GM12878 (cell line): ENCODE results near the gene PDE11A. TPM values are rescaled to one million over a fixed set of nuclear protein-coding genes. Genes with fewer than 3 reads are reported as not detected.
A peak's percentile ranks its signal among the peaks of the same experiment; 100 is the strongest.

Source experiments
- ATAC-seq: fragments of 200-7000 bp; cut with Tn5 transposase; 3 replicates; pipeline ENCODE4 v1.9.1; 2020; ENCODE audit warnings: mild to moderate bottlenecking, moderate library complexity
- BruUV-seq: library from RNA; stranded (reverse); fragments of 400-500 nt; replicated peaks from 2 replicates; lab custom pipeline; 2021; lab: Mats Ljungman, UMichigan
- CTCF ChIA-PET: fragments of 300-600 bp; sonication (Branson Sonifier 250); formaldehyde crosslinking; extraction: SDS; loops from one replicate; lab custom pipeline; 2021; ENCODE audit warnings: inconsistent platforms; lab: Yijun Ruan, JAX
- POLR2A ChIA-PET: fragments of 350-600 bp; formaldehyde crosslinking; extraction: SDS; loops from one replicate; lab custom pipeline; 2021; ENCODE audit warnings: inconsistent platforms; lab: Charles Lee
- RAD21 ChIA-PET: fragments of 300-600 bp; sonication (Branson Sonifier 250); formaldehyde crosslinking; loops from one replicate; lab custom pipeline; 2023; ENCODE audit warnings: antibody characterized with exemption; ENCODE audit not compliant: unreplicated experiment; lab: Charles Lee
- SMC1A ChIA-PET: fragments of 300-600 bp; sonication (Branson Sonifier 250); formaldehyde crosslinking; loops from one replicate; lab custom pipeline; 2023; ENCODE audit not compliant: unreplicated experiment, uncharacterized antibody; lab: Charles Lee
- DNase-seq: peaks from one replicate; pipeline ENCODE4 v3.0.0-alpha.2; 2011; ENCODE audit warnings: low read depth, low spot score
- FAIRE-seq: peaks from 3 replicates; lab custom pipeline; 2011; peaks lifted over from hg19 to GRCh38; lab: Jason Lieb, UNC
- H2AFZ ChIP-seq: 2 replicates; pipeline ENCODE4 v1.6.0; 2011; ENCODE audit warnings: low read depth, low read length, control low read depth; ENCODE audit not compliant: control insufficient read depth
- H3K27ac ChIP-seq: 2 replicates; pipeline ENCODE4 v1.5.1; 2011; ENCODE audit warnings: control low read depth; ENCODE audit not compliant: control insufficient read depth, insufficient read depth
- H3K27me3 ChIP-seq, 2 experiments: replicated peaks in 1 of 2; 2 replicates each; pipeline versions ENCODE4 v1.6.0 to v1.6.1; 2011; ENCODE audit warnings: low read length in 1 of 2; ENCODE audit not compliant: control insufficient read depth in 2 of 2, insufficient read depth in 2 of 2
- H3K36me3 ChIP-seq, 2 experiments: 2 replicates each; pipeline ENCODE4 v1.5.1; 2011; ENCODE audit warnings: low read length in 1 of 2; ENCODE audit not compliant: control insufficient read depth in 2 of 2, insufficient read depth in 2 of 2
- H3K4me1 ChIP-seq: 2 replicates; pipeline ENCODE4 v1.6.1; 2011; ENCODE audit warnings: mild to moderate bottlenecking, low read length, moderate library complexity, mixed read lengths; ENCODE audit not compliant: control insufficient read depth, insufficient read depth
- H3K4me2 ChIP-seq: 2 replicates; pipeline ENCODE4 v1.6.0; 2011; ENCODE audit warnings: control low read depth; ENCODE audit not compliant: control insufficient read depth, insufficient read depth
- H3K4me3 ChIP-seq: fragments of 200-600 bp; sonication (generic); 2 replicates; pipeline ENCODE4 v1.5.1; 2016
- H3K79me2 ChIP-seq: 2 replicates; pipeline ENCODE4 v1.6.0; 2011; ENCODE audit warnings: low read length; ENCODE audit not compliant: control insufficient read depth, insufficient read depth
- H3K9ac ChIP-seq: 2 replicates; pipeline ENCODE4 v1.8.0; 2011; ENCODE audit warnings: low read length, control low read depth, mixed read lengths; ENCODE audit not compliant: control insufficient read depth, insufficient read depth
- H3K9me3 ChIP-seq: replicated peaks from 3 replicates; pipeline ENCODE4 v1.5.1; 2011; ENCODE audit warnings: mild to moderate bottlenecking, low read length; ENCODE audit not compliant: control insufficient read depth, insufficient read depth
- H4K20me1 ChIP-seq: 2 replicates; pipeline ENCODE4 v1.6.0; 2011; ENCODE audit not compliant: control insufficient read depth, insufficient read depth
- CEBPB ChIP-seq, 2 experiments: fragments of 150-350 bp in 1 of 2; IDR thresholded peaks; 2 replicates each; pipeline ENCODE4 v1.6.1; 2012 to 2014; ENCODE audit warnings: low read depth in 2 of 2, low read length in 2 of 2, borderline replicate concordance in 1 of 2, inconsistent platforms in 1 of 2
- EED ChIP-seq: sonication (generic); IDR thresholded peaks from 2 replicates; pipeline ENCODE4 v1.6.1; 2016; ENCODE audit warnings: antibody characterized with exemption, low read depth
- ETV6 ChIP-seq, 2 experiments: fragments of 450-650 bp in 1 of 2; IDR thresholded peaks in 1 of 2; conservative IDR thresholded peaks in 1 of 2; 2 replicates each; pipeline ENCODE4 v1.6.1; 2014; ENCODE audit warnings: antibody characterized with exemption in 1 of 2, borderline replicate concordance in 1 of 2, low read depth in 1 of 2, mild to moderate bottlenecking in 1 of 2, moderate library complexity in 1 of 2
- JUND ChIP-seq: IDR thresholded peaks from 2 replicates; pipeline ENCODE4 v1.6.1; 2012; ENCODE audit warnings: low read depth, mild to moderate bottlenecking, low read length, improper control_type of control experiment, moderate library complexity
- KDM1A ChIP-seq: fragments of 200-600 bp; sonication (generic); IDR thresholded peaks from 2 replicates; pipeline ENCODE4 v1.6.1; 2016; ENCODE audit warnings: borderline replicate concordance
- LARP7 ChIP-seq: fragments of 450-650 bp; IDR thresholded peaks from 2 replicates; pipeline ENCODE4 v1.6.1; 2017; ENCODE audit warnings: mild to moderate bottlenecking
- MAX ChIP-seq: IDR thresholded peaks from 2 replicates; pipeline ENCODE4 v1.6.1; 2012; ENCODE audit warnings: low read depth, low read length, improper control_type of control experiment
- NFXL1 ChIP-seq: fragments of 450-650 bp; IDR thresholded peaks from 2 replicates; pipeline ENCODE4 v1.6.1; 2017; ENCODE audit warnings: antibody characterized with exemption, mild to moderate bottlenecking, borderline replicate concordance
- POLR2A ChIP-seq: IDR thresholded peaks from 2 replicates; pipeline ENCODE4 v1.6.1; 2011; ENCODE audit warnings: low read depth, mild to moderate bottlenecking, low read length
- RFX5 ChIP-seq: IDR thresholded peaks from 2 replicates; pipeline ENCODE4 v1.6.1; 2011; ENCODE audit warnings: low read depth, low read length, improper control_type of control experiment
- SMAD5 ChIP-seq: IDR thresholded peaks from 2 replicates; pipeline ENCODE4 v1.6.1; 2016; ENCODE audit warnings: antibody characterized with exemption, low read depth
- WRNIP1 ChIP-seq: IDR thresholded peaks from 2 replicates; pipeline ENCODE4 v1.6.1; 2011; ENCODE audit warnings: low read depth, low read length, improper control_type of control experiment, borderline replicate concordance
- WGBS: methylation state at CpG from one replicate; pipeline ENCODE4 v1.1.6; 2016; ENCODE audit warnings: low lambda C conversion rate; ENCODE audit not compliant: insufficient replicate concordance, insufficient coverage; ENCODE audit errors: missing lambda C conversion rate; 5-methylcytosine and 5-hydroxymethylcytosine counted together
- in situ Hi-C: fragments of 300-500 bp; cut with MboI; formaldehyde crosslinking; loops from 9 replicates; pipeline ENCODE4 v1.14.3; 2018; ENCODE audit warnings: mixed read lengths
- intact Hi-C: fragments of 100-400 bp; cut with micrococcal nuclease; formaldehyde crosslinking; loops from one replicate; pipeline ENCODE4 v1.14.2; 2022; ENCODE audit not compliant: unreplicated experiment
- polyA plus RNA-seq, 11 experiments: library from polyadenylated mRNA; depleted of rRNA in 4 of 11; unstranded in 6 of 11; stranded (reverse) in 5 of 11; fragments of >200 nt; fragmentation: Nextera tagmentation in 4 of 11; fragmentation: Illumina TruSeq in 1 of 11; extraction: Ambion mirVana in 4 of 11; extraction: Trizol in 1 of 11; gene quantifications; 1 replicate in 1 of 11; 2 replicates in 10 of 11; pipeline versions ENCODE4 v1.2.1 to v1.2.3, GENCODE V29; 2011 to 2016; ENCODE audit warnings: inconsistent platforms in 2 of 11, missing spikeins in 2 of 11, low read depth in 1 of 11
- total RNA-seq, 4 experiments: library from RNA; depleted of rRNA in 3 of 4; stranded (reverse); fragments of >200 nt in 3 of 4; fragmentation: Illumina TruSeq in 1 of 4; extraction: Trizol in 1 of 4; gene quantifications; 2 replicates each; pipeline versions ENCODE4 v1.2.1 to v1.2.3, GENCODE V29; 2013 to 2021

Gene PDE11A
- total and polyA plus RNA-seq, 10 of the 15 experiments (the other 5 are each of a cell fraction or from before 2014, with no cell fraction given): 0.01 to 0.17 (median 0.06) TPM; not detected in 5

- ATAC-seq: no peak
- no peak overlapping the region for H3K27ac ChIP-seq
- intact Hi-C loops: loop anchor here (1.0 to 5.0 kb wide), 5 partner anchors 83 to 411 kb away; partner anchors contain the start of gene OSBPL6
These were observed 39.2 kb upstream of the PDE11A start for GRCh38 chr2:178111743-178112142.

More at GRCh38 chr2:178111743-178112142, 39.2 kb upstream of the PDE11A start:
- CTCF ChIA-PET: interaction anchor here (0.6 to 5.3 kb wide), 30 partner anchors 8 to 378 kb away, joined by 3 to 101 read pairs (median 5); no protein-coding TSS in a partner anchor
- in situ Hi-C loops: loop anchor here (5.0 kb wide), 2 partner anchors 171 to 306 kb away; no protein-coding TSS in a partner anchor
- H3K4me2 ChIP-seq: no peak overlapping the region
- H3K4me3 ChIP-seq: no peak overlapping the region
- no peak for TF ChIP-seq JUND
- TF ChIP-seq NFXL1: no peak
- TF ChIP-seq KDM1A: no peak
- TF ChIP-seq SMAD5: no peak
- TF ChIP-seq LARP7: no peak
- TF ChIP-seq CEBPB (IDR thresholded peaks at IDR 0.05; ENCODE audit: borderline replicate concordance in 1 of 2, low read depth in 2 of 2, low read length in 2 of 2): no peak
- no peak for TF ChIP-seq WRNIP1
- TF ChIP-seq POLR2A: no peak
- no peak for TF ChIP-seq RFX5
- TF ChIP-seq MAX: no peak
- no peak for TF ChIP-seq ETV6 (conservative IDR thresholded peaks at IDR 0.05 in 1 of 2, IDR thresholded peaks at IDR 0.05 in 1 of 2; ENCODE audit: borderline replicate concordance in 1 of 2, low read depth in 1 of 2)
- TF ChIP-seq EED: no peak
- TF ChIP-seq, all 136 proteins: peak for 0
- BruUV-seq: no TSS peak
- 92% methylated on average over 1 of the region's 1 CpG for WGBS
- RAD21 ChIA-PET: interaction anchor here (0.8 to 2.5 kb wide), 10 partner anchors 14 to 307 kb away, joined by 3 to 18 read pairs (median 4); no protein-coding TSS in a partner anchor
- DNase-seq: no peak
- SMC1A ChIA-PET: interaction anchor here (0.6 to 4.6 kb wide), 11 partner anchors 12 to 307 kb away, joined by 3 to 29 read pairs (median 4); no protein-coding TSS in a partner anchor
- peak overlapping the region; percentile 60 for H2AFZ ChIP-seq
- peaks cover 17% of the 10 kb centered on the region for H3K79me2 ChIP-seq
- H3K27me3 ChIP-seq: no peaks in the 10 kb centered on the region
- H4K20me1 ChIP-seq: no peaks in the 10 kb centered on the region
- no peaks in the 10 kb centered on the region for H3K9me3 ChIP-seq
- no peaks in the 10 kb centered on the region for H3K36me3 ChIP-seq
- H3K4me1 ChIP-seq: peaks cover 12% of the 10 kb centered on the region
- no peak overlapping the region for H3K9ac ChIP-seq
- POLR2A ChIA-PET: interaction anchor here (0.7 to 0.9 kb wide), 3 partner anchors 10 to 307 kb away, joined by 3 to 8 read pairs (median 5); no protein-coding TSS in a partner anchor
- FAIRE-seq: no peak
